Endothelial cell (in vitro differentiated cells): ENCODE measurements around the gene TP53I13. TPM values are rescaled to one million over a fixed set of nuclear protein-coding genes. Genes with fewer than 3 reads are reported as not detected.

Experiments
- DNase-seq: peaks from one replicate; pipeline ENCODE4 v3.0.0; 2021; ENCODE audit warnings: low spot score
- H3K27ac Mint-ChIP-seq: one replicate; pipeline ENCODE4 v1.8.0; 2021; ENCODE audit warnings: mixed read lengths, inconsistent platforms; ENCODE audit not compliant: unreplicated experiment
- H3K27me3 Mint-ChIP-seq: one replicate; pipeline ENCODE4 v1.8.0; 2021; ENCODE audit warnings: mild to moderate bottlenecking, moderate library complexity, mixed read lengths, inconsistent platforms; ENCODE audit not compliant: unreplicated experiment
- H3K36me3 Mint-ChIP-seq: one replicate; pipeline ENCODE4 v1.8.0; 2021; ENCODE audit warnings: mild to moderate bottlenecking, low read depth, mixed read lengths, inconsistent platforms; ENCODE audit not compliant: unreplicated experiment
- H3K4me1 Mint-ChIP-seq: one replicate; pipeline ENCODE4 v1.8.0; 2021; ENCODE audit warnings: mild to moderate bottlenecking, mixed read lengths, inconsistent platforms; ENCODE audit not compliant: unreplicated experiment
- H3K4me3 Mint-ChIP-seq: one replicate; pipeline ENCODE4 v1.8.0; 2021; ENCODE audit warnings: mild to moderate bottlenecking, mixed read lengths, inconsistent platforms; ENCODE audit not compliant: unreplicated experiment
- H3K9me3 Mint-ChIP-seq: one replicate; pipeline ENCODE4 v1.8.0; 2021; ENCODE audit warnings: mixed read lengths, inconsistent platforms; ENCODE audit not compliant: unreplicated experiment
- CTCF ChIP-seq: fragments of 200-600 bp; sonication (generic); IDR thresholded peaks from one replicate; pipeline ENCODE4 v1.5.0; 2021; ENCODE audit warnings: antibody characterized with exemption; ENCODE audit not compliant: unreplicated experiment
- total RNA-seq: library from RNA; stranded (reverse); fragmentation: NEBNext Ultra II Directional; extraction: Animal tissue kit (Norgen Biotek cat#: 25700); gene quantifications from one replicate; pipeline ENCODE4 v1.2.1, GENCODE V29; 2021; ENCODE audit not compliant: unreplicated experiment

The TP53I13 gene
- total RNA-seq, 1 donor from 2014 or later, result 15.7 TPM

GRCh38 chr17:29610395-29610794, 41.9 kb downstream of the TP53I13 start:
- Mint-ChIP-seq H3K4me3 (no peak overlapping the region), H3K9me3 (no peaks in the 10 kb centered on the region), H3K27ac (no peak overlapping the region), H3K27me3 (peaks cover 13% of the 10 kb centered on the region), H3K36me3 (peaks cover 6% of the 10 kb centered on the region), H3K4me1 (peaks cover 6% of the 10 kb centered on the region)
- TF ChIP-seq CTCF, result no peak
- DNase-seq, result no peak

- peaks cover 6% of the 10 kb centered on the region for H3K36me3 Mint-ChIP-seq
- peaks cover 9% of the 10 kb centered on the region for H3K4me1 Mint-ChIP-seq
- H3K27me3 Mint-ChIP-seq, result peaks cover 19% of the 10 kb centered on the region
- H3K4me3 Mint-ChIP-seq, result no peak overlapping the region
- no peak for TF ChIP-seq CTCF
- no peak overlapping the region for H3K27ac Mint-ChIP-seq
- H3K9me3 Mint-ChIP-seq, result no peaks in the 10 kb centered on the region
- DNase-seq, result no peak
Observed at GRCh38 chr17:29611351-29612093, 43.0 kb downstream of the TP53I13 start.

- H3K9me3 Mint-ChIP-seq, result no peaks in the 10 kb centered on the region
- H3K4me1 Mint-ChIP-seq, result peaks cover 14% of the 10 kb centered on the region
- peaks cover 23% of the 10 kb centered on the region for H3K27me3 Mint-ChIP-seq
- no peak for TF ChIP-seq CTCF
- DNase-seq, result no peak
- H3K36me3 Mint-ChIP-seq, result peaks cover 6% of the 10 kb centered on the region
- no peak overlapping the region for H3K27ac Mint-ChIP-seq
- no peak overlapping the region for H3K4me3 Mint-ChIP-seq
Observed at GRCh38 chr17:29612094-29612403, 43.5 kb downstream of the TP53I13 start.

- peaks cover 6% of the 10 kb centered on the region for H3K36me3 Mint-ChIP-seq
- peaks cover 21% of the 10 kb centered on the region for H3K27me3 Mint-ChIP-seq
- no peak for TF ChIP-seq CTCF
- H3K4me3 Mint-ChIP-seq, result no peak overlapping the region
- peaks cover 15% of the 10 kb centered on the region for H3K4me1 Mint-ChIP-seq
- H3K9me3 Mint-ChIP-seq, result no peaks in the 10 kb centered on the region
- no peak for DNase-seq
- H3K27ac Mint-ChIP-seq, result no peak overlapping the region
Observed at GRCh38 chr17:29612404-29613280, 44.1 kb downstream of the TP53I13 start.

- no peak overlapping the region for H3K4me3 Mint-ChIP-seq
- peaks cover 21% of the 10 kb centered on the region for H3K27me3 Mint-ChIP-seq
Observed at GRCh38 chr17:29613352-29613837, 44.9 kb downstream of the TP53I13 start.

More at GRCh38 chr17:29613352-29613837, 44.9 kb downstream of the TP53I13 start:
- Mint-ChIP-seq H3K9me3 (no peaks in the 10 kb centered on the region), H3K4me1 (peaks cover 15% of the 10 kb centered on the region), H3K36me3 (peaks cover 6% of the 10 kb centered on the region), H3K27ac (no peak overlapping the region)
- peak; percentile 94 for TF ChIP-seq CTCF
- DNase-seq, result peak; percentile 99
